Measurements from ENCODE around the gene WDFY4. TPM values are rescaled to one million over a fixed set of nuclear protein-coding genes. Genes with fewer than 3 reads are reported as not detected.

Gene WDFY4
- polyA plus RNA-seq, 2 of the 4 experiments (the other 2 are of a cell fraction), result not detected

- ChIA-PET POLR2A (no interaction called here), CTCF (interaction anchor here (0.6 to 1.2 kb wide), 2 partner anchors 10 to 280 kb away, joined by 3 read pairs; no protein-coding TSS in a partner anchor)
- FAIRE-seq (no peak), DNase-seq (ENCODE audit: low read depth in 1 of 2, low spot score in 1 of 2) (no peak), ATAC-seq (no peak)
- TF ChIP-seq HOXB13 (CRISPR knock-in tag; IDR thresholded peaks at IDR 0.05; ENCODE audit: low read depth), result no peak
- no peak for TF ChIP-seq CBX8 (IDR thresholded peaks at IDR 0.05)
- no peak for TF ChIP-seq PHF8 (IDR thresholded peaks at IDR 0.05; ENCODE audit: borderline replicate concordance, low read depth)
- TF ChIP-seq HES2 (IDR thresholded peaks at IDR 0.05), result no peak
- TF ChIP-seq EHMT2 (IDR thresholded peaks at IDR 0.05; ENCODE audit: low read depth), result no peak
- TF ChIP-seq GATA3 (IDR thresholded peaks at IDR 0.05; ENCODE audit: borderline replicate concordance), result no peak
- no peak overlapping the region for H3K27ac ChIP-seq
- no peaks in the 10 kb centered on the region for H3K9me3 ChIP-seq
- WGBS (ENCODE audit: missing lambda C conversion rate), result 34% methylated on average over 4 of the region's 4 CpGs
- no peaks in the 10 kb centered on the region for H3K4me1 ChIP-seq
- no peak overlapping the region for H3K4me3 ChIP-seq
- H3K4me2 ChIP-seq, result no peak overlapping the region
Observed at GRCh38 chr10:48768926-48769325, 84.3 kb downstream of the WDFY4 start.

GRCh38 chr10:48769706-48770435, 85.2 kb downstream of the WDFY4 start:
- H3K27ac ChIP-seq, result no peak overlapping the region
- no peak overlapping the region for H3K4me2 ChIP-seq
- H3K4me1 ChIP-seq, result no peaks in the 10 kb centered on the region
- no peak overlapping the region for H3K4me3 ChIP-seq
- POLR2A ChIA-PET, result no interaction called here
- no peak for FAIRE-seq
- TF ChIP-seq PBX3 (IDR thresholded peaks at IDR 0.05), result no peak
- WGBS (ENCODE audit: missing lambda C conversion rate), result 56% methylated on average over 15 of the region's 15 CpGs
- CTCF ChIA-PET, result interaction anchor here (1.2 kb wide), 1 partner anchor 9 kb away, joined by 3 read pairs; no protein-coding TSS in a partner anchor
- DNase-seq (ENCODE audit: low read depth in 1 of 2, low spot score in 1 of 2), result no peak
- no peak for ATAC-seq
- no peaks in the 10 kb centered on the region for H3K9me3 ChIP-seq

- 0% methylated on average over 1 of the region's 1 CpG for WGBS (ENCODE audit: missing lambda C conversion rate)
- no peaks in the 10 kb centered on the region for H3K4me1 ChIP-seq
- H3K9me3 ChIP-seq, result no peaks in the 10 kb centered on the region
- POLR2A ChIA-PET, result no interaction called here
- no peak overlapping the region for H3K4me3 ChIP-seq
- DNase-seq (ENCODE audit: low read depth in 1 of 2, low spot score in 1 of 2), result no peak
- TF ChIP-seq SREBF2 (IDR thresholded peaks at IDR 0.05) (no peak), ZFP36 (IDR thresholded peaks at IDR 0.05; ENCODE audit: borderline replicate concordance, partially characterized antibody) (no peak), CEBPB (IDR thresholded peaks at IDR 0.05) (no peak), CTCF (IDR thresholded peaks at IDR 0.05) (no peak), HDAC2 (IDR thresholded peaks at IDR 0.05) (no peak), ZC3H11A (IDR thresholded peaks at IDR 0.05) (no peak), GATA3 (IDR thresholded peaks at IDR 0.05; ENCODE audit: borderline replicate concordance) (no peak), RARB (CRISPR knock-in tag; IDR thresholded peaks at IDR 0.05) (no peak), TFCP2L1 (CRISPR knock-in tag; IDR thresholded peaks at IDR 0.05) (no peak), EHF (CRISPR knock-in tag; IDR thresholded peaks at IDR 0.05) (no peak), HOXB13 (CRISPR knock-in tag; IDR thresholded peaks at IDR 0.05; ENCODE audit: low read depth) (no peak)
- no peak for ATAC-seq
- no peak overlapping the region for H3K4me2 ChIP-seq
- FAIRE-seq, result no peak
- CTCF ChIA-PET, result interaction anchor here (1.2 kb wide), 1 partner anchor 10 kb away, joined by 3 read pairs; no protein-coding TSS in a partner anchor
- H3K27ac ChIP-seq, result no peak overlapping the region
Observed at GRCh38 chr10:48770561-48771089, 86.0 kb downstream of the WDFY4 start.

GRCh38 chr10:48771234-48771633, 86.6 kb downstream of the WDFY4 start:
- H3K4me2 ChIP-seq, result no peak overlapping the region
- 46% methylated on average over 4 of the region's 4 CpGs for WGBS (ENCODE audit: missing lambda C conversion rate)
- no peaks in the 10 kb centered on the region for H3K4me1 ChIP-seq
- ChIA-PET CTCF (interaction anchor here (1.2 kb wide), 1 partner anchor 9 kb away, joined by 3 read pairs; no protein-coding TSS in a partner anchor), POLR2A (no interaction called here)
- ATAC-seq (no peak), FAIRE-seq (no peak), DNase-seq (ENCODE audit: low read depth in 1 of 2, low spot score in 1 of 2) (no peak)
- TF ChIP-seq ZNF302 (CRISPR knock-in tag; IDR thresholded peaks at IDR 0.05) (no peak), NFE2L2 (conservative IDR thresholded peaks at IDR 0.05; ENCODE audit: low read length) (no peak)
- H3K4me3 ChIP-seq, result no peak overlapping the region
- H3K27ac ChIP-seq, result no peak overlapping the region
- no peaks in the 10 kb centered on the region for H3K9me3 ChIP-seq
